Midbrain (tissue), 1 donor: Measurements from ENCODE around the gene LDLRAD4.

Experiments used
- DNase-seq: peaks from one replicate; lab custom pipeline; 2025; lab: John Stamatoyannopoulos, UW

LDLRAD4 gene

GRCh38 chr18:13550418-13551304 lies 332.1 kb downstream of the LDLRAD4 start:
- no peak for DNase-seq

- no peak for DNase-seq
Measured at GRCh38 chr18:13551305-13551603, 332.7 kb downstream of the LDLRAD4 start.

GRCh38 chr18:13551841-13552733 lies 333.5 kb downstream of the LDLRAD4 start:
- no peak for DNase-seq

DNA sequence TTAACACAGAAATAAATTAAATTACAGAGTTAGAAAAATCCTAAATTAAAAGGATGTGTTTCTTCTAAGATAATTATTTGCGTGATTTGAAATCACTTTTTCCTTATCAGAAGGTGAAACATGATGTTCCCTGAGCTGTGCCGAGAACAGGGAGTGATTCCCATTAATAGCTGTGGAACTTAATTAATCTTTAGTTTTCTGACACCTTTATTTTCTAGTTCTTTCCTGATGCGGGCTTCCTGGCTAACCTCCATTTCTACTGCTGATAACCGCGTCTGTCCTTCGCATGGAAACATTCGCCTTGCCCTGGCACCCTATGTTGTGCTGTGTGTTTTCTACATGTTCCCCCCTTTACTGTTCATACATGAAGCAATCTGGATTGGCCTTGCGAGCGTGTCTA lies 334.9 kb downstream of the LDLRAD4 start:
- no peak for DNase-seq

DNA sequence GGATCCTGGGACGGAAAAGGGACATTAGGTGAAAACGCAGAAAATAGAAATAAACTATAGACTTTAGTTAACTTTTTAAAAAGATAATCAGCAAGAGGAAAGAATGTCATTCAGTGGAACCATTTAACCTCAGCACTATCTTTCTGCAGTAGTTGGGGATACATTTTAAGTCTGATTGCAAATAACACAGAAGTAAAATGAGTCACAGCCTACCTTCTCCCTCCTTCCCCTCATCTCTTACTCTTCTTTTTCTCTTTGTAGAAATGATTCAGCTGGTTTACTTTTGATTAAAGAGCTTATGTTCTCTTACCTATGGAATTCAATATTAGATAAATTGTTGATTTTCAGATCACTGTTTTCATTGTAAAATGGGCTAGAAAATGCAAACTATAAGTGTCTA lies 336.6 kb downstream of the LDLRAD4 start:
- no peak for DNase-seq

DNA sequence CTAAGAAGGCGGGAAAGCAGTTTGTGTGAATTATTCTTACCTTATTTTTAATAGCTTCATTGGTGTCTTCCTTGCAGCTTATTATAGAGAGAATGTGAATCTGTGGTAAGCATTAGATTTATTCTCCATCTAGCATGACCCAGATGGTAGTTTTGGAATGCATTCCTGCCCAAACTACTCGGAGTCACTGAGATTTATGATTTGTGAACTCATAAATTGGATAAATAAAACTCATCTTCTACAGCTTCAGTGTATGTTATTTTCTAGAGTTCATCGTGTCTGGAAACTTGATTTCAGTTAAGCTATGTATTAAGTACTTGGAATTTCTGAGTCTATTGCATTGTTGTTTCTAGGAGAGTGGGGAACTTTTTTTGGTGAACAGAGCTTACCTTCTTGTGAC lies 337.3 kb downstream of the LDLRAD4 start:
- DNase-seq = no peak

DNA sequence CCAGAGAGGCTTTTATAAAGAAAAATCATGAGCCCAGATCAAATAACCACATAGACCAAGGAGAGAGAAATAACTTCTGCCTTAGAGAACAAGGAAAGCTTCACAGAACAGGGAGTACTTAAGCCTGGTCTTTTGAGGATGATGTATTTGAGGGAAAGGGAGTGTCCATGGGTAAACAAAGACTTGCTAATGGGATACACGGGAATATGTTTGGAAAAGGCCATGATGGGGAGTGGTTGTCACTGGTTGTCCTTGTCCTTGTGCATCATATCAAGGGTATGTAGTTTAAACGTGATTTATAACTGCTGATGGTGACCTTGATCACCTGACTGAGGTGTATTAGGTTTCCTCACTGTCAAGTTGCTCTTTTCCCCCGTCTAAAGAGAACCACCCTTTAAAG lies 337.9 kb downstream of the LDLRAD4 start:
- DNase-seq = no peak

- DNase-seq = peak; percentile 69
Measured at GRCh38 chr18:13558124-13558523, 339.6 kb downstream of the LDLRAD4 start.

GRCh38 chr18:13558790-13559189 lies 340.2 kb downstream of the LDLRAD4 start:
- DNase-seq = no peak

- no peak for DNase-seq
Measured at GRCh38 chr18:13559754-13560153, 341.2 kb downstream of the LDLRAD4 start.

GRCh38 chr18:13560306-13560705 lies 341.7 kb downstream of the LDLRAD4 start:
- DNase-seq = no peak

- no peak for DNase-seq
Measured at GRCh38 chr18:13562494-13563029, 344.0 kb downstream of the LDLRAD4 start.

DNA sequence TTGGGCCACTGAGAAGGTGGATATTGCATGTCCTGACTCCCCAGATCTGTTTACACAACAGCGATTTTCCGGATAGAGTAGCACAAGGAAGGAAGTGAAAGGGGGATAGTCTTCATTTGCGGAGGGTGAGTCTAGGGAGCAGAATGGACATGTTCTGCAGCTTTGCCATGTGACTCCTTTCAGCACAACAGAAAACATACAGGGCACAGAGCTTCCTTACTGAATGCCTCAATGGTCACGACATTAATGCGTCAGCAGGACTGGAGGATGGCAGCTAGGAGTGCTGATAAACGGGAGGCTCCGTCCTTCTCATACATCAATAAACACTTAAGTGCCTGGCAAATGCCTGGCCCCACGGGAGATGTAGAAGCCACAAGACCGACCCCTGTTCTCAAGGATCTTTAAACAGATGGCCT lies 344.8 kb downstream of the LDLRAD4 start:
- DNase-seq = peak; percentile 78

DNA sequence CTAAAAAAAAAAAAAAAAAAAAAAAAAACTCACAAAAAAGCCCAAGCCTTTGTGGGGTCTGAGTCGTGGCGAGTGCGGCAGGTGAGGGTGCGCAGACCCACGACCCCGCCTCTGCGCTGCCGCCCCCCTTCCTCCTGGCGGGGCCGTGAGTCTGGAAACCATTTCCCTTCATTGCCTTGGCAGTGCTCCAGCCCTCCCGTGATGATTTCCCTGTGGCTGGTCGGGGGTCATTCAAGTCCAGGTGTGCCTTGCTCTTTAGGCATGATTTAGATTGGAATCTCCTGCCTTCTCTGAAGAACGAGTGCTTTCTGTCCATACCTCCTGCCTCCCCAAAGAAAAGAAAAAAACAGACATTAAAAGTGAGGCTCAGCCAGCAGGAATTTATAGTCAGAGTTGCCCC lies 346.0 kb downstream of the LDLRAD4 start:
- no peak for DNase-seq

- peak; percentile 98 for DNase-seq
Measured at GRCh38 chr18:13565228-13565627, 346.7 kb downstream of the LDLRAD4 start.

- DNase-seq = peak; percentile 62
Measured at GRCh38 chr18:13566941-13567746, 348.6 kb downstream of the LDLRAD4 start.

DNA sequence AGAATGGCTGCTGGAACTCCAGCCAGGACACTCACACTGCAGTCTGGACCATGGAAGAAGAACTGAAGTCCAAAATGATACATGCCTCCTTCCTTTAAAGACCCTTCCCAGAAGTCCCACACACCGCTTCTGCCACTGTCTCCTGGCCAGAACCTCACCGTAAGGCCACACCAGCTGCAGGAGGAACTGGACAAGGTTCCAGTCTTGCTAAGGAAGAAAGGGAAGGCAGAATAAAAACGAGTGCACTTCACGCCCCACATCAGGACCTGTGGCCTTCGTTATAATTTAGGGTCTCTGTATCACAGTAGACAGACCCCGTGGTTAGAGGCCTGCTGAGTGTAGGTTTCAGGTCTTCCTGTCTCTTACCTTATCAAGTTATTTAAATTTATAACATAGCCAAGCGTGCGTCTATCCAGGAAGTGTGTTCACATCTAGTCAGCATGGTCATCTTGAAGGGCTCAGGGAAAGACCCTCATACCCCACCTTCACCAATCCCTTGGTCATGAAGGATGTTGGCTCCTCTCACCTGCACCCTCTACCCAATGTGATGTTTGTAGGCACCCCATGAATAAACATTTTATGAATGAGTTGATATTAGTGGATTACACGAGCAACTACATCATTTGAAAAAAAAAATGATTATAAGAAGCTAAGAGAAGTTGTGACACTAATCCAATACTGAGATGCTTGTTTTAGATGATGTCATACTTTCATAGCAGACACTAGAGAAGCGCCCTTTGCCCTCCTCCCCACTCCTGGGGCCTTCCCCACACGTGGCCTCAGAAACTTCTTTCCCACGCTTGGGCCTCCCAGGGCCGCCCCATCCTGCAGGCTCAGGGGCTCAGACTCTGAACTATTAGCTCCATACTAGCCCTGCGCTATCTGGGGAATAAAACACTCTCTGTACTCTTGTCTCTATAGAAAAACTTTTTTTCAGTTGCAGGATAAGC lies 350.2 kb downstream of the LDLRAD4 start:
- DNase-seq = no peak

DNA sequence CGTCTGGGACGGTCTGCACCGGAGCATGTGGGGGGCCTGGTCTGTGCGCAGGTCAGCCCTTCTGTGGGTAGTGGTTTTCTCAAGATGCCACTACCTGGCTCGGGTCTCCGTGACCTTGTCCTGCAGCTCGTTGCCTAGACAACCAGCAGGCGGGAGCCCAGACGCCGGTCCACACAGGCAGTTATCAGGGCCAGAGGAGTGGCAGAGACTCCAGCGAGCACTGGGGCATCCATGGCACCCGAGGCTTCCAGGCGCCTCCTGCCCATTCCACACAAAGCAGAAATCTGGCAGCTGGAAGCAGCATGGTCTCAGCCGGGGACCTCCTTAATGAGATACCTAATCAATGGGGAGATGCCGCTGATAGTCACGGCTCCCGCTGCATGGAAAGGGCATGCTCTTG lies 351.7 kb downstream of the LDLRAD4 start:
- DNase-seq = no peak

GRCh38 chr18:13570856-13571495 lies 352.4 kb downstream of the LDLRAD4 start:
- DNase-seq = no peak

DNA sequence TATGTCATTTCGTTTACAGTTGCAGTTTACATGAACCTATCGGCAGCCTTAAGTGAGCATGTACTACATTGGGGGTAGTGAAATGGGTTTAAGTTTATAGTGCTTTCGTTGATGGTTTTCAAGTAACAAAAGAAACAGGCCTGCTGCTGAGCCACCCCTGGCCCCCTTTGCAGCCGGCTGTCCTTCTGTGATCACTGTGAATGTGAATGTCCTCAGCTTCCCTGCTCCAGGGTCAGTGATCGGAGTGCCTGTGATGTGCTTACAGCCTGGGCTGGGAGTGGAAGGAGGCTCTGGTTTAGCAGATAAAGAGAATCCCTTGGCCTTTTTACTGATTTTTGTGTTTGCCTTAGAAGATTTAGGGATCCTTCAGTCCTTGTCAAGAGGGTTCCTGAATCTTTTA lies 353.6 kb downstream of the LDLRAD4 start:
- no peak for DNase-seq
